HG03378 (cell line): ENCODE measurements around the gene PSMC4.

Experiments used
- ATAC-seq: cut with Tn5 transposase; IDR thresholded peaks from one replicate; pipeline ENCODE4 v1.9.1; 2021; ENCODE audit warnings: mild to moderate bottlenecking, moderate library complexity; ENCODE audit not compliant: unreplicated experiment

Gene PSMC4

GRCh38 chr19:39987167-39987566 lies 16.2 kb downstream of the PSMC4 start:
- no peak for ATAC-seq

- no peak for ATAC-seq
Measured at GRCh38 chr19:39987596-39987995, 16.6 kb downstream of the PSMC4 start.

- ATAC-seq, result no peak
Measured at GRCh38 chr19:39993605-39994004, 22.6 kb downstream of the PSMC4 start.

GRCh38 chr19:39994361-39994760 lies 23.4 kb downstream of the PSMC4 start:
- no peak for ATAC-seq

- ATAC-seq, result no peak
Measured at GRCh38 chr19:39995794-39996193, 24.8 kb downstream of the PSMC4 start.

- ATAC-seq, result peak; percentile 29
Measured at GRCh38 chr19:39996218-39996810, 25.3 kb downstream of the PSMC4 start.

- ATAC-seq, result peak; percentile 76
Measured at GRCh38 chr19:39996811-39997637, 26.1 kb downstream of the PSMC4 start, which contains the start of gene ZNF546. Gene ZNF546 (plus strand): TSS chr19:39997060. CDS start chr19:39998327, 1,267 bp downstream.

- ATAC-seq, result no peak
Measured at GRCh38 chr19:39997638-39998216, 26.8 kb downstream of the PSMC4 start.

- no peak for ATAC-seq
Measured at GRCh38 chr19:39998501-39998900, 27.5 kb downstream of the PSMC4 start.

GRCh38 chr19:40005691-40006272 lies 34.8 kb downstream of the PSMC4 start:
- ATAC-seq, result no peak

- ATAC-seq, result no peak
Measured at GRCh38 chr19:40006273-40006691, 35.3 kb downstream of the PSMC4 start.

- no peak for ATAC-seq
Measured at GRCh38 chr19:40009674-40010073, 38.7 kb downstream of the PSMC4 start.

GRCh38 chr19:40013991-40014390 lies 43.0 kb downstream of the PSMC4 start:
- no peak for ATAC-seq

- no peak for ATAC-seq
Measured at GRCh38 chr19:40023969-40024368, 53.0 kb downstream of the PSMC4 start.

GRCh38 chr19:40025938-40026596 lies 55.1 kb downstream of the PSMC4 start:
- no peak for ATAC-seq

GRCh38 chr19:40026597-40026970 lies 55.6 kb downstream of the PSMC4 start:
- ATAC-seq, result no peak
